Mesendoderm (in vitro differentiated cells): Measurements from ENCODE around the gene GRHL1.

Source experiments
- DNase-seq: peaks from one replicate; pipeline ENCODE4 v3.0.0; 2013
- H2AK5ac ChIP-seq: 2 replicates; pipeline ENCODE4 v1.6.1; 2013; ENCODE audit warnings: low read length, inconsistent platforms
- H2BK120ac ChIP-seq: 2 replicates; pipeline ENCODE4 v1.6.1; 2013; ENCODE audit warnings: low read depth, mild to moderate bottlenecking, low read length, moderate library complexity, mixed read lengths
- H2BK15ac ChIP-seq: replicated peaks from 2 replicates; pipeline ENCODE4 v1.6.1; 2013; ENCODE audit warnings: low read depth, mild to moderate bottlenecking, moderate library complexity
- H2BK5ac ChIP-seq: 2 replicates; pipeline ENCODE4 v1.6.1; 2013; ENCODE audit warnings: low read length, inconsistent platforms
- H3K18ac ChIP-seq: 2 replicates; pipeline ENCODE4 v1.6.1; 2013; ENCODE audit warnings: mild to moderate bottlenecking, low read length, mixed read lengths
- H3K23ac ChIP-seq: one replicate; pipeline ENCODE4 v1.6.1; 2013; ENCODE audit warnings: low read length
- H3K27ac ChIP-seq: 2 replicates; pipeline ENCODE4 v1.5.1; 2013; ENCODE audit warnings: low read depth, mild to moderate bottlenecking, inconsistent platforms, low read length, moderate library complexity
- H3K27me3 ChIP-seq: 2 replicates; pipeline ENCODE4 v1.6.1; 2013; ENCODE audit warnings: low read length, control low read depth, mild to moderate bottlenecking, inconsistent platforms; ENCODE audit not compliant: insufficient read depth, poor library complexity
- H3K36me3 ChIP-seq: 2 replicates; pipeline ENCODE4 v1.6.1; 2013; ENCODE audit warnings: low read length, inconsistent platforms; ENCODE audit not compliant: control insufficient read depth, insufficient read depth
- H3K4ac ChIP-seq: one replicate; pipeline ENCODE4 v1.6.1; 2013; ENCODE audit warnings: low read depth, mild to moderate bottlenecking, low read length, moderate library complexity
- H3K4me1 ChIP-seq: 2 replicates; pipeline ENCODE4 v1.6.1; 2013; ENCODE audit warnings: low read depth, low read length, inconsistent platforms; ENCODE audit not compliant: control insufficient read depth
- H3K4me2 ChIP-seq: 2 replicates; pipeline ENCODE4 v1.6.1; 2013; ENCODE audit warnings: low read length
- H3K4me3 ChIP-seq: 2 replicates; pipeline ENCODE4 v1.5.1; 2013; ENCODE audit warnings: mild to moderate bottlenecking, low read length
- H3K56ac ChIP-seq: one replicate; pipeline ENCODE4 v1.6.1; 2013; ENCODE audit warnings: low read length
- H3K79me1 ChIP-seq: 2 replicates; pipeline ENCODE4 v1.6.1; 2013; ENCODE audit warnings: low read length, inconsistent platforms
- H3K79me2 ChIP-seq: 2 replicates; pipeline ENCODE4 v1.6.1; 2013; ENCODE audit warnings: mild to moderate bottlenecking, low read length; ENCODE audit not compliant: control insufficient read depth, insufficient read depth
- H3K9ac ChIP-seq: 2 replicates; pipeline ENCODE4 v1.6.1; 2013; ENCODE audit warnings: low read length, inconsistent platforms
- H4K5ac ChIP-seq: one replicate; pipeline ENCODE4 v1.6.1; 2013; ENCODE audit warnings: low read length
- H4K8ac ChIP-seq: one replicate; pipeline ENCODE4 v1.6.1; 2013; ENCODE audit warnings: low read depth, mild to moderate bottlenecking, control low read depth, low read length, moderate library complexity
- WGBS: extraction: QIAGEN DNeasy Blood & Tissue Kit; methylation state at CpG from one replicate; pipeline ENCODE4 v1.1.7; 2013; ENCODE audit warnings: low lambda C conversion rate, missing lambda C conversion rate; ENCODE audit not compliant: insufficient coverage; ENCODE audit errors: extremely low coverage; 5-methylcytosine and 5-hydroxymethylcytosine counted together

Gene GRHL1

DNA sequence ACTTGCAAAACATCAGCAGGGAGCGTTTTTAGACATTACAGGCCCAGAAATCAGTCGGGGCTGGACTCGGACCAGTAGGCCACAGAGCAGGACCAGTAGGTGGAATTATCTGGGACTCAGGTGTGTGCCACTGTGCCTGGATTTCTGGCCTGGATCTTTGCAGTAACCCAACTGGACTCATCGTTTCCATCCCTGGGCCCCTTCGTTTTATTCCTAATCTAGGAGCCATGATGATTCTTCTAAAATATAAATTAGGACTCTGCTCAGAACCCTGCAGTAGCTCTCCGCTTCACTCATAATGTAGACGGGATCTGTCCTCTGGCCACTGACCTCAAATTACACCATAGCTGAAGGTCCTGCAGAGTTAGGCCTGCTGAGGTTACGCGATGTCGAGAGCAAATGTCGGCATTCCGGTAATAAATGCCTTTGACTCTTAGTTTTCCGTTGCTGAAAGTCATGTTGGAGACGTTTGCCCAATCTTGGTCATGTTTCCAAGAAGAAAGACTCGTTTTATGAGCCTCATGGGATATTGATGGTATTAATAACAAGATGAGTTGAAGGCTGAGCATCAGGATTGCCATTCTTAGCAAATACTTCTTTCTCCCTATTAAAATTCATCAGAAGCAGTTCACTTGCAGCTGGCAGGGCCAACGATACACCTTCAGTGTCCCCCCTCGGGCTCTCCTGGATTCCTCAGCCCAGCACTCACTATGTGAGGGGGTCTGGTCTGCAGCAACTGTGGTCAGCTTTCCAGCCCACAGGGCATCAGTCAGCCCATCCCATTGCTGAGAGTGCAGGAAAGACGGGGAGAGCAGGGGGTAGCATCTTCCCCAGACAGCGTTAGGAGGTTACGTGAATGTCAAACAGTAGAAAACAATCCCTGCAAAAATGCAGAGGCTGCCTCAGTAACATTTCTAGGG lies 52.0 kb downstream of the GRHL1 start:
- Histone ChIP-seq H3K79me2 (no peaks in the 10 kb centered on the region), H3K27me3 (no peaks in the 10 kb centered on the region), H3K9ac (no peak overlapping the region), H3K36me3 (no peaks in the 10 kb centered on the region), H3K23ac (no peak overlapping the region), H4K8ac (no peak overlapping the region), H3K4ac (no peak overlapping the region), H2AK5ac (no peak overlapping the region), H3K79me1 (no peaks in the 10 kb centered on the region), H2BK5ac (no peak overlapping the region), H4K5ac (no peak overlapping the region), H3K4me2 (no peak overlapping the region), H3K4me3 (no peak overlapping the region), H3K56ac (no peak overlapping the region), H3K18ac (no peak overlapping the region), H3K27ac (no peak overlapping the region), H3K4me1 (no peaks in the 10 kb centered on the region), H2BK120ac (no peak overlapping the region), H2BK15ac (no peak overlapping the region)
- no CpG with 5 or more reads among the region's 20 CpGs for whole genome bisulfite sequencing
- DNase-seq, result no peak

DNA sequence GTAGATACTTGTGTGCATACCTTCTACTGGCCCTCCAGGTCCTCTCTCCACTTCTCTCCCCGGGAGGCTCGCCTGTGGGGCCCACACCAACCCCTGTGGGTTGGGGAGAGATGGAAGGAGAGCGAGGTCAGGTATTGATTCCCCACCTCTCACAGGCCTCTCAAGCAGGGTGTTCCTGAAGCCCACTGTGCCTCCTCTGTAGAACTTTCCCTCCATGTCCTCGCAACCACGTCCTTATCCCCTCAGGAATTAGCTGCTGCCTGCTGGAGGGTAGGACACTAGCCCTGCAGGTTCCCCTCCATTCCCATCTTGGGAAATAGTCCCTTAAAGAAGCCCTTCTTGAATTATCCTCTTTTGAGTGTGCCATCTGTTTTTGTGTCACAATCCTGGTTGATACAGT lies 52.9 kb downstream of the GRHL1 start:
- H3K4ac ChIP-seq, result no peak overlapping the region

DNA sequence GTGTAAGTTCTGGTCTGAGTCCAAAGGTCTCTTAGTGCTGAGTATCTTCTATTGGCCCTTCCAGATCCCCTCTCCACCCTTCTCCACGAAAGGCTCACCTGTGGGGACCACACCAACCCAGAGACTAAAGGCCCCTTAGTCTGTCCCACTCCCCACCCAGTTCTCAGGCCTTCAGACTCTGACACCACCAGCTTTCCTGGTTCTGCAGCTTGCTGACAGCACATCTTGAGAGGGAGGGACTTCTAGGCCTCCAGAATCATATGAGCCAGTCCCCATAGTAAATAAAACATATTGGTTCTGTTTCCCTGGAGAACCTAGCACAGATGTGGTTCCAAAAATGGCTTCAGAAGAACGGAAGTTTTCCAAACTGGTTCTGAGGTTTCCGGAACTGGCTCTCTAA lies 53.3 kb downstream of the GRHL1 start:
- H3K4me1 ChIP-seq, result no peaks in the 10 kb centered on the region

More for the DNA sequence above, 52.9 kb downstream of the GRHL1 start:
- Histone ChIP-seq H3K4me2 (no peak overlapping the region), H3K4me1 (no peaks in the 10 kb centered on the region), H3K23ac (no peak overlapping the region), H3K4me3 (no peak overlapping the region), H3K79me1 (no peaks in the 10 kb centered on the region), H3K18ac (no peak overlapping the region), H3K27me3 (no peaks in the 10 kb centered on the region), H2BK15ac (no peak overlapping the region), H2AK5ac (no peak overlapping the region), H3K27ac (no peak overlapping the region), H4K8ac (no peak overlapping the region), H3K79me2 (no peaks in the 10 kb centered on the region), H3K56ac (no peak overlapping the region), H3K9ac (no peak overlapping the region), H2BK5ac (no peak overlapping the region), H2BK120ac (no peak overlapping the region), H3K36me3 (no peaks in the 10 kb centered on the region), H4K5ac (no peak overlapping the region)
- DNase-seq, result no peak
- WGBS, result no CpG with 5 or more reads among the region's 5 CpGs

DNA sequence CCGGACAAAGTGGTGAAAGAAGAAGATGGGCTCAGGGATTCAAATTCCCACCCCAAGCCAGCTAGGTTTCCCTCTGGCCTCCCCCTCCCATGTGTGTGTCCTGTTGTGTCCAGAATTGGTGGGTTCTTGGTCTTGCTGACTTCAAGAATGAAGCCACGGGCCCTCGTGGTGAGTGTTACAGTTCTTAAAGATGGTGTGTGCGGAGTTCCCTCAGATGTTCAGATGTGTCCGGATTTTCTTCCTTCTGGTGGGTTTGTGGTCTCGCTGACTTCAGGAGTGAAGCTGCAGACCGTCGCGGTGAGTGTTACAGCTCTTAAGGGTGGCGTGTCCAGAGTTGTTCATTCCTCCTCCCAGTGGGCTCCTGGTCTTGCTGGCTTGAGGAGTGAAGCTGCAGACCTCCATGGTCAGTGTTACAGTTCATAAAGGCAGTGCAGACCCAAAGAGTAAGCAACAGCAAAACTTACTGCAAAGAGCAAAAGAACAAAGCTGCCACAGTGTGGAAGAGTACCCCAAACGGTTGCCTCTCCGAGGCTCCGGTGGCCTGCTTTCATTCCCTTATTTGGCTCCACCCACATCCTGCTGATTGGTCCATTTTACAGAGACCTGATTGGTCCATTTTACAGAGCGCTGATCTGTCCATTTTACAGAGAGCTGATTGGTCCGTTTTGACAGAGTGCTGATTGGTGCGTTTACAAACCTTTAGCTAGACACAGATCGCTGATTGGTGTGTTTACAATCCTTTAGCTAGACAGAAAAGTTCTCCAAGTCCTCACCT lies 54.2 kb downstream of the GRHL1 start:
- Histone ChIP-seq H4K5ac (no peak overlapping the region), H3K4me1 (no peaks in the 10 kb centered on the region), H3K27me3 (no peaks in the 10 kb centered on the region), H3K18ac (no peak overlapping the region), H2BK120ac (no peak overlapping the region), H3K56ac (no peak overlapping the region), H2BK15ac (no peak overlapping the region), H3K27ac (no peak overlapping the region), H2AK5ac (no peak overlapping the region), H3K36me3 (no peaks in the 10 kb centered on the region), H2BK5ac (no peak overlapping the region), H3K4me2 (no peak overlapping the region), H3K4me3 (no peak overlapping the region), H3K79me2 (no peaks in the 10 kb centered on the region), H3K79me1 (no peaks in the 10 kb centered on the region), H3K4ac (no peak overlapping the region), H3K9ac (no peak overlapping the region), H3K23ac (no peak overlapping the region), H4K8ac (no peak overlapping the region)
- no CpG with 5 or more reads among the region's 17 CpGs for WGBS
- no peak for DNase-seq

More for the DNA sequence above, 53.3 kb downstream of the GRHL1 start:
- Histone ChIP-seq H3K9ac (no peak overlapping the region), H3K23ac (no peak overlapping the region), H3K4me3 (no peak overlapping the region), H3K18ac (no peak overlapping the region), H3K79me1 (no peaks in the 10 kb centered on the region), H3K27ac (no peak overlapping the region), H2BK5ac (no peak overlapping the region), H2AK5ac (no peak overlapping the region), H4K5ac (no peak overlapping the region), H3K4ac (no peak overlapping the region), H3K79me2 (no peaks in the 10 kb centered on the region), H3K56ac (no peak overlapping the region), H4K8ac (no peak overlapping the region), H2BK120ac (no peak overlapping the region), H2BK15ac (no peak overlapping the region), H3K4me2 (no peak overlapping the region), H3K27me3 (no peaks in the 10 kb centered on the region), H3K36me3 (no peaks in the 10 kb centered on the region)
- no CpG with 5 or more reads among the region's 3 CpGs for WGBS
- DNase-seq, result no peak

DNA sequence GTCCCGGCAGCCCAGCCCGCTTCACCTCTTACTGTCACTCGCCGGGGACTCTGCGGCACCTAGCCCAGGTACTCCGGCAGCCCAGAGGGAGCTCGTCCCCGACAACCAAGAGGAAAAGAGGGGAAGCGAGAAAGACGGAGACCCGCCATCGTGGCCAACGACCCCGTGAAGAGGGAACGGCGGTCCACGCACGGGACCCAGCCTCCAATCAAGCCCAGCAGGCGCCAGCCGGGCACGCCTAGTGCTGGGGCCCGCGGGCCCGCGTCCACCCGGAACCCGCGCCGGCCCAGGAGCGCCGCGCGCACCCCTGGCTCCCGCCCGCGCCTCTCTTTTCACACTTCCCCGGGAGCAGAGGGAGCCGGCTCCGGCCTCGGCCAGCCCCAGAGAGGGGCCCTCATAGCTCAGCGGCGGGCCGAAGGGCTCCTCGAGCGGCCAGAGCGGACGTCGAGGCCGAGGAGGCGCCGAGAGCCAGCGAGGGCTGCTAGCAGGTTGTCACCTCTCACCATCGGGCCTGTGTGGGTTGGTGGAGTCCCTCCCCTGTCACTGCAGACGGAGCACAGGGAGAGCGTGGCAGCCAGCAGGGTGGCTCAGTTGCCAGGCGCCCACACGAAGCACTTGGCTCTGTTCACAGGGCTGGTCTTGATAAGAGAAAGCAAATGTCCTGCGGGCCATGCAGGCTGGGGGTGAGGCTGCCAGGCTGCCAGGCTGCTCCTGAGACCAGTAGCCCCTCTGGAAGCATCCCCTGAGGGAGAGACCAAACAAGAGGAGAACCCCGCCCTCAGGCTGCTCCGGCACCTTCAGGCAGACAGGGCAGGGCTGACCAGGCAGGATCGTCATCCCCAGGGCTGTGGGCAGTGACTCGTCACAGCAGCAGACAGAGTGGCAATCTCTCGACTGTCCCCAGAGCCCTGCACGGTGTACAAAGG lies 55.0 kb downstream of the GRHL1 start:
- H3K27me3 ChIP-seq, result no peaks in the 10 kb centered on the region
- H3K18ac ChIP-seq, result no peak overlapping the region
- H3K79me1 ChIP-seq, result no peaks in the 10 kb centered on the region
- no peak overlapping the region for H3K56ac ChIP-seq
- no peaks in the 10 kb centered on the region for H3K36me3 ChIP-seq
- no peak overlapping the region for H4K8ac ChIP-seq
- no peaks in the 10 kb centered on the region for H3K79me2 ChIP-seq
- no peak overlapping the region for H3K4me2 ChIP-seq
- H3K9ac ChIP-seq, result no peak overlapping the region
- DNase-seq, result peak; percentile 25
- no peak overlapping the region for H3K23ac ChIP-seq
- H3K4me1 ChIP-seq, result no peaks in the 10 kb centered on the region
- H3K4ac ChIP-seq, result no peak overlapping the region
- no peak overlapping the region for H2BK5ac ChIP-seq
- H4K5ac ChIP-seq, result no peak overlapping the region
- no peak overlapping the region for H3K27ac ChIP-seq
- H2BK15ac ChIP-seq, result no peak overlapping the region
- H2AK5ac ChIP-seq, result no peak overlapping the region
- H2BK120ac ChIP-seq, result no peak overlapping the region
- no peak overlapping the region for H3K4me3 ChIP-seq
- no CpG with 5 or more reads among the region's 64 CpGs for WGBS
